Endothelial cell of umbilical vein (primary cell): ENCODE data around the gene GFRA3. TPM values are rescaled to one million over a fixed set of nuclear protein-coding genes. Genes with fewer than 3 reads are reported as not detected.

Experiments used
- BruUV-seq: library from RNA; stranded (reverse); fragments of 400-500 nt; replicated peaks from 2 replicates; lab custom pipeline; 2021; lab: Mats Ljungman, UMichigan
- CTCF ChIA-PET: fragments of 300-600, 350-600 bp; sonication (Branson Sonifier 250); formaldehyde crosslinking; loops from one replicate; lab custom pipeline; 2021; ENCODE audit warnings: antibody characterized with exemption, inconsistent platforms; lab: Charles Lee
- POLR2A ChIA-PET: fragments of 300-600, 350-600 bp; sonication (Branson Sonifier 250); formaldehyde crosslinking; loops from one replicate; lab custom pipeline; 2021; ENCODE audit warnings: antibody characterized with exemption, inconsistent platforms; lab: Charles Lee
- DNase-seq: peaks from one replicate; pipeline ENCODE4 v3.0.0-alpha.2; 2011; ENCODE audit warnings: low read depth, low spot score
- FAIRE-seq: peaks from 2 replicates; lab custom pipeline; 2011; peaks lifted over from hg19 to GRCh38; lab: Jason Lieb, UNC
- H2AFZ ChIP-seq: 2 replicates; pipeline ENCODE4 v1.6.0; 2012; ENCODE audit warnings: low read depth, low read length, control low read depth, inconsistent platforms
- H3K27ac ChIP-seq: 2 replicates; pipeline ENCODE4 v1.5.1; 2011; ENCODE audit warnings: low read depth, mild to moderate bottlenecking, control low read depth, low read length, moderate library complexity; ENCODE audit not compliant: insufficient read depth
- H3K27me3 ChIP-seq, 2 experiments: 2 replicates each; pipeline versions ENCODE4 v1.6.0 to v1.6.1; 2011; ENCODE audit warnings: low read length in 2 of 2, mixed read lengths in 1 of 2; ENCODE audit not compliant: control insufficient read depth in 2 of 2, insufficient read depth in 2 of 2
- H3K36me3 ChIP-seq, 2 experiments: 2 replicates in 1 of 2; 3 replicates in 1 of 2; pipeline ENCODE4 v1.5.1; 2011; ENCODE audit warnings: low read length in 2 of 2, mild to moderate bottlenecking in 1 of 2, moderate library complexity in 1 of 2; ENCODE audit not compliant: control insufficient read depth in 2 of 2, insufficient read depth in 2 of 2; ENCODE audit errors: extremely low read depth in 1 of 2
- H3K4me1 ChIP-seq: 3 replicates; pipeline ENCODE4 v1.5.1; 2011; ENCODE audit warnings: mild to moderate bottlenecking, low read length; ENCODE audit not compliant: control insufficient read depth, insufficient read depth; ENCODE audit errors: extremely low read depth
- H3K4me2 ChIP-seq: 2 replicates; pipeline ENCODE4 v1.6.1; 2011; ENCODE audit warnings: low read length, control low read depth, mixed read lengths; ENCODE audit not compliant: insufficient read depth
- H3K4me3 ChIP-seq, 3 experiments: fragments of 200-600 bp in 1 of 3; sonication (generic), shearing (Covaris generic) in 1 of 3; replicated peaks in 1 of 3; 2 replicates each; pipeline ENCODE4 v1.5.1; 2011 to 2016; ENCODE audit warnings: control low read depth in 3 of 3, low read length in 3 of 3, mild to moderate bottlenecking in 2 of 3, inconsistent platforms in 1 of 3, low read depth in 1 of 3, moderate library complexity in 1 of 3; ENCODE audit not compliant: insufficient read depth in 1 of 3
- H3K79me2 ChIP-seq: 2 replicates; pipeline ENCODE4 v1.6.0; 2012; ENCODE audit warnings: low read length, inconsistent platforms; ENCODE audit not compliant: control insufficient read depth, insufficient read depth
- H3K9ac ChIP-seq: replicated peaks from 2 replicates; pipeline ENCODE3; 2011; ENCODE audit warnings: low read length, control low read depth; ENCODE audit not compliant: insufficient read depth; ENCODE audit errors: extremely low read depth
- H3K9me1 ChIP-seq: replicated peaks from 3 replicates; pipeline ENCODE4 v1.6.0; 2011; ENCODE audit warnings: mild to moderate bottlenecking, low read length; ENCODE audit not compliant: control insufficient read depth, insufficient read depth; ENCODE audit errors: extremely low read depth
- H3K9me3 ChIP-seq: replicated peaks from 2 replicates; pipeline ENCODE4 v1.5.1; 2012; ENCODE audit warnings: low read length, inconsistent platforms; ENCODE audit not compliant: control insufficient read depth, insufficient read depth
- H4K20me1 ChIP-seq: replicated peaks from 2 replicates; pipeline ENCODE3; 2011; ENCODE audit warnings: mild to moderate bottlenecking, low read length; ENCODE audit not compliant: control insufficient read depth, insufficient read depth; ENCODE audit errors: extremely low read depth
- CTCF ChIP-seq, 2 donors: IDR thresholded peaks; 1 replicate in 1 of 2; 2 replicates in 1 of 2; pipeline ENCODE4 v1.5.1; 2011; ENCODE audit warnings: low read length in 2 of 2, mild to moderate bottlenecking in 2 of 2, moderate library complexity in 2 of 2, control low read depth in 1 of 2, inconsistent platforms in 1 of 2, low read depth in 1 of 2; ENCODE audit not compliant: insufficient read depth in 1 of 2; ENCODE audit errors: extremely low read depth in 1 of 2
- EZH2 ChIP-seq: IDR thresholded peaks from 2 replicates; pipeline ENCODE4 v1.6.1; 2012; ENCODE audit warnings: borderline replicate concordance, low read depth, mild to moderate bottlenecking, moderate library complexity, low read length, inconsistent platforms; ENCODE audit not compliant: severe bottlenecking
- FOS ChIP-seq: IDR thresholded peaks from 2 replicates; pipeline ENCODE4 v1.6.1; 2011; ENCODE audit warnings: mild to moderate bottlenecking, low read length, moderate library complexity, borderline replicate concordance; ENCODE audit not compliant: insufficient read depth
- GATA2 ChIP-seq: IDR thresholded peaks from 2 replicates; pipeline ENCODE4 v1.7.0; 2011; ENCODE audit warnings: low read depth, mild to moderate bottlenecking, moderate library complexity, mixed read lengths, low read length; ENCODE audit not compliant: insufficient read length, insufficient read depth
- JUN ChIP-seq: IDR thresholded peaks from 2 replicates; pipeline ENCODE4 v1.6.1; 2011; ENCODE audit warnings: borderline replicate concordance, low read depth; ENCODE audit not compliant: insufficient read length, insufficient read depth
- MYC ChIP-seq: IDR thresholded peaks from one replicate; pipeline ENCODE4 v1.6.1; 2011; ENCODE audit warnings: mild to moderate bottlenecking, low read depth, low read length
- POLR2A ChIP-seq: IDR thresholded peaks from 2 replicates; pipeline ENCODE4 v1.6.1; 2012; ENCODE audit warnings: low read depth, mild to moderate bottlenecking, control low read depth, low read length
- POLR2AphosphoS5 ChIP-seq: IDR thresholded peaks from 2 replicates; pipeline ENCODE4 v1.6.1; 2012; ENCODE audit warnings: low read depth, mild to moderate bottlenecking, control low read depth, low read length, moderate library complexity; ENCODE audit not compliant: insufficient read depth
- dilution Hi-C: fragments of 300-500 bp; cut with MboI; formaldehyde crosslinking; loops from one replicate; pipeline ENCODE4 v1.15.0; 2019; ENCODE audit warnings: low sequenced_read_pairs; ENCODE audit not compliant: extremely low pct_ligation_motif_present
- intact Hi-C: fragments of 100-400 bp; cut with micrococcal nuclease; formaldehyde crosslinking; loops from one replicate; pipeline ENCODE4 v1.10.0; 2022
- polyA plus RNA-seq, 4 experiments: library from polyadenylated mRNA; depleted of rRNA in 3 of 4; stranded (reverse) in 3 of 4; unstranded in 1 of 4; fragments of >200 nt; gene quantifications; 2 replicates each; pipeline versions ENCODE4 v1.2.1 to v1.2.3, GENCODE V29; 2011 to 2012; ENCODE audit warnings: missing spikeins in 1 of 4
- total RNA-seq: library from RNA; stranded (reverse); gene quantifications from 2 replicates; pipeline ENCODE4 v1.2.3, GENCODE V29; 2021
- TF ChIP-seq, protein P1 (sequence below): IDR thresholded peaks from 2 replicates; pipeline ENCODE4 v1.6.1; 2011; ENCODE audit not compliant: insufficient read depth, insufficient read length

Gene GFRA3
- total and polyA plus RNA-seq, 2 donors (not counting 3 experiments of a cell fraction or from before 2014, with no cell fraction given), result 0.10 TPM; not detected in 1

- intact Hi-C loops (no loop called here), dilution Hi-C loops (no loop called here)
- H3K27me3 ChIP-seq, result peaks cover 0 to 11% of the 10 kb centered on the region in 2 experiments
- no peaks in the 10 kb centered on the region for H4K20me1 ChIP-seq
- CTCF ChIA-PET, result interaction anchor here (0.6 kb wide), 1 partner anchor 117 kb away, joined by 3 read pairs; no protein-coding TSS in a partner anchor
- no TSS peak for BruUV-seq
- no peaks in the 10 kb centered on the region for H3K9me3 ChIP-seq
- H3K36me3 ChIP-seq, result no peaks in the 10 kb centered on the region
- no peak overlapping the region for H3K4me3 ChIP-seq
- FAIRE-seq (no peak), DNase-seq (no peak)
- H2AFZ ChIP-seq, result no peak overlapping the region
- H3K9me1 ChIP-seq, result no peaks in the 10 kb centered on the region
- no peak overlapping the region for H3K4me2 ChIP-seq
- POLR2A ChIA-PET, result interaction anchor here (0.7 kb wide), 1 partner anchor 48 kb away, joined by 5 read pairs; no protein-coding TSS in a partner anchor
- no peak overlapping the region for H3K9ac ChIP-seq
- no peak for TF ChIP-seq POLR2A
- no peak for TF ChIP-seq GATA2
- TF ChIP-seq, protein P1, sequence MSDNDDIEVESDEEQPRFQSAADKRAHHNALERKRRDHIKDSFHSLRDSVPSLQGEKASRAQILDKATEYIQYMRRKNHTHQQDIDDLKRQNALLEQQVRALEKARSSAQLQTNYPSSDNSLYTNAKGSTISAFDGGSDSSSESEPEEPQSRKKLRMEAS, result no peak
- no peak for TF ChIP-seq JUN
- TF ChIP-seq EZH2, result no peak
- no peak for TF ChIP-seq POLR2AphosphoS5
- TF ChIP-seq CTCF (IDR thresholded peaks at IDR 0.05; ENCODE audit: extremely low read depth in 1 of 2, insufficient read depth in 1 of 2, low read depth in 1 of 2, low read length in 2 of 2), result no peak
- no peak for TF ChIP-seq MYC
- no peak for TF ChIP-seq FOS
- H3K27ac ChIP-seq, result no peak overlapping the region
- no peaks in the 10 kb centered on the region for H3K79me2 ChIP-seq
- H3K4me1 ChIP-seq, result peaks cover 2% of the 10 kb centered on the region
Measured at GRCh38 chr5:138245717-138246116, 28.7 kb downstream of the GFRA3 start.
